ENCODE results near the gene KCNT2. TPM values are rescaled to one million over a fixed set of nuclear protein-coding genes. Genes with fewer than 3 reads are reported as not detected.

Gene KCNT2
- total RNA-seq, result under 0.01 and 0.91 TPM in 2 replicates

DNA sequence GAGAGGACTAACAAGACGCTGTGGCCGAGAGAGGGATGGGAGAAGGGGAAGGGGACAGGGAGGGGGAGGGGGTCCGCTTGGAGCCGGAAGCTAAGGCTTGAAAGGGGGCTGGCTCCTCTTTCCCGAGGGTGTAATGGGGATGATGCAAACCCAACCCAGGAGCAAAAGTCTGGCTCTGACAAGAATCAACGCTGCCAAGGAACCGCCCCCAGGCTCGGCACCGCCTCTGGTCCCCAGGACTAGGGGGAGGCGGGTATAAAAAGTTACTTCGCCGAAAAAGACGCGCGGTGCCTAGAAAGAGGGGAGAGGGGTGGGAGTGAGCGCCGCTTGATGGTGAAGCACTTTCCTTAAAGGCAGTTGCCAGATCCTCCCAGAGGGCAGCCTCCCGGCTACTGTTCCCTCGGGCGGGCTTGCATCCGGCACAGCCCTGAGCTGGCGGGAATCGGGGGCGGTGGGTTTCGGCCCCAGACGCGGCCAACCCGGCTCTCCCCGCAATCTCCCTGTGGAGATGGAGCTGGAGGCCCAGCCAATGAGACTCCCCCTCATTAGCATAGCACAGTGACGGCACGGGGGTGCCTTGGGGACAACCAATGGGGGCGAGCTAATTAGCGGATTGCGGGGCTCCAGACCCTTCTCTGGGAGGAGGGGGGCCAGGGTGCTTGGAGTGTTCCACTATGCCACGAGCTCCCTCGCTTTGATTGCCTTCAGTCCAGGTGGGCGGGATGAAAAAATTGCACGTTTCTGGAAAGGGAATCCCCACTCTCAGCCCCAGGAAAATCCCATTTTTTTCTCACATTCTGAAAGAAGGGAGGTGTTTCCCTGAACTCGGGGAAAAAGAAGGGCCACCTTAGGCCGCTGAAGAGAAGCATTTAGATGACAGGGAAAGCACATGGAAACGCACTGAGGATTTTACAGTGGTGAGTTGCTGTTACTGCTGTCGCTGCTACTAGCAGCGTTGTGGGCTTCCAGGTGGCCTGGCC is at the start of gene KCNT2:
TSS of gene KCNT2 (minus strand) at position 51 of the 980 bp plus-strand sequence. CDS start 131 bp downstream, outside the sequence.

DNA sequence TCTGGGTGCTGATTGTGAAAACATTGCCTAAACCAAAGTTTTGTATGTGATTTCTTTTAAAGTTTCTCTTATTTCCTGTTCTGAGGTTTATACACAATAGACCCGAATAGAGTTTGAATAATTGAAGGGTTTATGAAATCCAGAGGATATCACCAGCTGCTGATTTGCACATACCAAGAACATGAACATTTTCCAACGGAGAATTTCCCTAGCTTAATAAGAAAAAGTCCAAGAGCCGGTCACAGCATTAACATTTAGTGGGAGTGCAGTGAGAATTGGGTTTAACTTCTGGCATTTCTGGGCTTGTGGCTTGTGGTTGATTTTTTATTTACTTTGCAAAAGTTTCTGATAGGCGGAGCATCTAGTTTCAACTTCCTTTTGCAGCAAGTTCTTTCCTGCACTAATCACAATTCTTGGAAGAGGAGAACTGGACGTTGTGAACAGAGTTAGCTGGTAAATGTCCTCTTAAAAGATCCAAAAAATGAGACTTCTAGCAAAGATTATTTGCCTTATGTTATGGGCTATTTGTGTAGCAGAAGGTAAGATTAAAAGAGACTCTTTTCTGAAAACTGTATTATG is 43.5 kb upstream of the KCNT2 start, which contains the start of gene CFH:
TSS of gene CFH (plus strand) at position 407 of the 579 bp plus-strand sequence. CDS start at position 482, 75 bp downstream.

Other genes starting within 250 kb of the KCNT2 start
- 27.0 and 72.8 TPM in 2 replicates for gene CFH, start 43.6 kb upstream of the KCNT2 start, total RNA-seq
- gene CFHR3, start 166.4 kb upstream of the KCNT2 start, total RNA-seq, result not detected in 2 replicates
- gene CFHR1, start 211.3 kb upstream of the KCNT2 start, total RNA-seq, result not detected in 2 replicates

All from epithelial cell of umbilical artery (primary cell).